ENCODE data around the gene GSTA5.
"Not testable (repeated sequence)": the region's sequence is repeated elsewhere in the genome, so short reads cannot be mapped to it uniquely, and the experiment has no call there.

GSTA5 gene

DNA sequence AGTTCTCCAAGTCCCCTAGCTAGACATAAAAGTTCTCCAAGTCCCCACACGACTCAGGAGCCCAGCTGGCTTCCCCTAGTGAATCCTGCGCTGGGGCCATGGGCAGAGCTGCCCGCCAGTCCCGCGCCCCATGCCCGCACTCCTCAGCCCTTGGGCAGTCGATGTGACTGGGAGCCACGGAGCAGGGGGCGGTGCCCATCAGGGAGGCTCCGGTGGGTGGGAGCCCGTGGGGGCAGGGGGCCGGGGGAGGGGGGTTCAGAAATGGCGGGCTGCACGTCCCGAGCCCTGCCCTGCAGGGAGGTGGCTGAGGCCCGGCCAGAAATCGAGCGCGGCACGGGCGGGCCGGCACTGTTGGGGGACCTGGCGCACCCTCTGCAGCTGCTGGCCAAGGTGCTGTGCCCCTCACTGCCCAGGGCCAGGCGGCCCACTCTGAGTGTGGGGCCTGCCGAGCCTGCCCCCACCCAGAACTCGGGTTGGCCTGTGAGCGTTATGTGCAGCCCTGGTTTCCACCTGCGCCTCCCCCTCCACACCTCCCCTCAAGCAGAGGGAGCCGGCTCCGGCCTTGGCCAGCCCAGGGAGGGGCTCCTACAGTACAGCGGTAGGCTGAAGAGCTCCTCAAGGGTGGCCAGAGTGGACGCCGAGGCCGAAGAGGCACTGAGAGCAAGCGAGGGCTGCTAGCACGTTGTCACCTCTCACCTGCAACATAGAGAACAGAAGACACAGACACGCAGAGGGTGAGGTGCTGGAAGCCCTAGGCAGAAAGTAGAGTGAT lies 11.4 kb downstream of the GSTA5 start:
- no peak for DNase-seq (ENCODE audit: low read depth)
- TF ChIP-seq, protein P1, sequence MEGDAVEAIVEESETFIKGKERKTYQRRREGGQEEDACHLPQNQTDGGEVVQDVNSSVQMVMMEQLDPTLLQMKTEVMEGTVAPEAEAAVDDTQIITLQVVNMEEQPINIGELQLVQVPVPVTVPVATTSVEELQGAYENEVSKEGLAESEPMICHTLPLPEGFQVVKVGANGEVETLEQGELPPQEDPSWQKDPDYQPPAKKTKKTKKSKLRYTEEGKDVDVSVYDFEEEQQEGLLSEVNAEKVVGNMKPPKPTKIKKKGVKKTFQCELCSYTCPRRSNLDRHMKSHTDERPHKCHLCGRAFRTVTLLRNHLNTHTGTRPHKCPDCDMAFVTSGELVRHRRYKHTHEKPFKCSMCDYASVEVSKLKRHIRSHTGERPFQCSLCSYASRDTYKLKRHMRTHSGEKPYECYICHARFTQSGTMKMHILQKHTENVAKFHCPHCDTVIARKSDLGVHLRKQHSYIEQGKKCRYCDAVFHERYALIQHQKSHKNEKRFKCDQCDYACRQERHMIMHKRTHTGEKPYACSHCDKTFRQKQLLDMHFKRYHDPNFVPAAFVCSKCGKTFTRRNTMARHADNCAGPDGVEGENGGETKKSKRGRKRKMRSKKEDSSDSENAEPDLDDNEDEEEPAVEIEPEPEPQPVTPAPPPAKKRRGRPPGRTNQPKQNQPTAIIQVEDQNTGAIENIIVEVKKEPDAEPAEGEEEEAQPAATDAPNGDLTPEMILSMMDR (IDR thresholded peaks at IDR 0.05; ENCODE audit: low read depth, low read length, missing control alignments): no peak
- no peak overlapping the region for H3K4me3 ChIP-seq (ENCODE audit: low read depth, low read length)
- in situ Hi-C loops (cut with HindIII; ENCODE audit: low sequenced_read_pairs): no loop called here

DNA sequence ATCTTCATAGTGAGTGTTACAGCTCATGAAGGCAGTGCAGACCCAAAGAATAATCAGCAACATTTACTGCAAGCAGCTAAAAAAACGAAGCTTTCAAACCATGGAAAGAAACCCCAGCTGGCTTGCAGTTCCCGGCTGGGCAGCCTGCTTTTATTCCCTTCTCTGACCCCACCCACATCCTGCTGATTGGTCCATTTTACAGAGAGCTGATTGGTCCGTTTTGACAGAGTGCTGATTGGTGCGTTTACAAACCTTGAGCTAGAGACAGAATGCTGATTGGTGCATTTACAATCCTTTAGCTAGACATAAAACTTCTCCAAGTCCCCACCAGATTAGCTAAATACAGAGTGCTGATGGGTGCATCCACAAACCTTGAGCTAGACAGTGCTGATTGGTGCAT lies 12.0 kb downstream of the GSTA5 start:
- H3K4me3 ChIP-seq (ENCODE audit: low read depth, low read length); in situ Hi-C loops (cut with HindIII; ENCODE audit: low sequenced_read_pairs); DNase-seq (ENCODE audit: low read depth): not testable (repeated sequence)

DNA sequence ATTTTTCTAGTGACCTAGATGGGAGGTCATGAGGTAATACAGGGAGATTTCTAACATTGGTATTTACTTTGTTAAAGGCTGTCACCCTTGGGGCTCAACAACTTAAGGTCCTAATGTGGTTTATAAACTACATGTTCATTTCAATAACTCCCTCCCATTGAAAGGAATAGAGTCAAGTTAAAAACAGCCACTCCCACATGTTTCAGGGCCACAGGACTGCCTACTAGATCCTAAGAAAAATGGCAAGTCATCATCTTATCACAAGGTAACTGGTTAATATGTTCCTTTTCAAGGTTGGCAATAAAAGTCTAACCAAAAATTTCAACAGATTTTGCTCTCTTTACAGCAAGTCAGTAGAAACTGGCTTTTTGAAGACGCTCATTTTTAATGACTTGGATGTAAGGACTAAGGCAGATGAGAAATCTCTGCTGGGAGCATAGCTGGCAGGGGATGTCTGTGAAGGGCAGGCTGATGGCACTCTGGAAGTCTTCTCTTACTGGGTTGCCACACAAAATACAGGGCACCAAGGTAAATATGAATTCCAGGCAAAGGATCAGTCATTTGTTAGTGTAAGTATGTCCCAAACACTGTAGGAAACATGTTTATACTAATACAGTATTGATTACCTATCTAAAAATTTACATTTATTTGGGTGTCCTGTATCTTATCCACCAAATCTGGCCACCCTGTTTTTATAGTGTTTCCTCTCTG lies 13.4 kb downstream of the GSTA5 start:
- DNase-seq (ENCODE audit: low read depth); H3K4me3 ChIP-seq (ENCODE audit: low read depth, low read length); in situ Hi-C loops (cut with HindIII; ENCODE audit: low sequenced_read_pairs): not testable (repeated sequence)

DNA sequence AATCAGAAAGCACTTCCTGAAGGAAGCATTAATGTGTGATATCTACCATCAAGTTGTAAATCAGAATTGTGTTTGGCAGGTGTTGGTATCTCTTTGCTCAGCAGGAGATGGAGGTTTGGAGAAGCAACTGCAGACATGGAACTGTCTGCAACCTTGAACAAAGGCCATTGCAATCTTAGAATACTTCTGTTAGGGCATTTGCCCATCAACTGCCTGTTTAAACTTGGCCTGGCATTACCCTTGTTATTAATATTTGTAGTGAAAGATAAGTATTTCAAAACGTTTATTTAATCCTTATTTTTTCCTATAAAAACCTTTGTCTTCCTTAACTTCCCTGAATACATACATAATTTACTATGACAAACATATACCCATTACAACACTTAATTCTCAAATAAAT lies 14.1 kb downstream of the GSTA5 start:
- TF ChIP-seq, protein P1 (IDR thresholded peaks at IDR 0.05; ENCODE audit: low read depth, low read length, missing control alignments): no peak

DNA sequence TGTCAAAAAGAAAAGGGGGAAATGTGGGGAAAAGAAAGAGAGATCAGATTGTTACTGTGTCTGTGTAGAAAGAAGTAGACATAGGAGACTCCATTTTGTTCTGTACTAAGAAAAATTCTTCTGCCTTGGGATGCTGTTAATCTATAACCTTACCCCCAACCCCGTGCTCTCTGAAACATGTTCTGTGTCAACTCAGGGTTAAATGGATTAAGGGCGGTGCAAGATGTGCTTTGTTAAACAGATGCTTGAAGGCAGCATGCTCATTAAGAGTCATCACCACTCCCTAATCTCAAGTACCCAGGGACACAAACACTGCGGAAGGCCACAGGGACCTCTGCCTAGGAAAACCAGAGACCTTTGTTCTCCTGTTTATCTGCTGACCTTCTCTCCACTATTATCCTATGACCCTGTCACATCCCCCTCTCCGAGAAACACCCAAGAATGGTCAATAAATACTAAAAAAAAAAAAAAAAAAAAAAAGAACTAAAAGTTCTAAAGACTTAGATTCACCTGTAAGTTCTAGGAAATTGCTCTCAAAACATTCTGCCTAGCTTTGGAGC lies 14.6 kb downstream of the GSTA5 start:
- H3K4me3 ChIP-seq (ENCODE audit: low read depth, low read length); in situ Hi-C loops (cut with HindIII; ENCODE audit: low sequenced_read_pairs); DNase-seq (ENCODE audit: low read depth): not testable (repeated sequence)

More for the DNA sequence above, 14.1 kb downstream of the GSTA5 start:
- no peak overlapping the region for H3K4me3 ChIP-seq (ENCODE audit: low read depth, low read length)
- in situ Hi-C loops (cut with HindIII; ENCODE audit: low sequenced_read_pairs): no loop called here
- DNase-seq (ENCODE audit: low read depth): no peak

DNA sequence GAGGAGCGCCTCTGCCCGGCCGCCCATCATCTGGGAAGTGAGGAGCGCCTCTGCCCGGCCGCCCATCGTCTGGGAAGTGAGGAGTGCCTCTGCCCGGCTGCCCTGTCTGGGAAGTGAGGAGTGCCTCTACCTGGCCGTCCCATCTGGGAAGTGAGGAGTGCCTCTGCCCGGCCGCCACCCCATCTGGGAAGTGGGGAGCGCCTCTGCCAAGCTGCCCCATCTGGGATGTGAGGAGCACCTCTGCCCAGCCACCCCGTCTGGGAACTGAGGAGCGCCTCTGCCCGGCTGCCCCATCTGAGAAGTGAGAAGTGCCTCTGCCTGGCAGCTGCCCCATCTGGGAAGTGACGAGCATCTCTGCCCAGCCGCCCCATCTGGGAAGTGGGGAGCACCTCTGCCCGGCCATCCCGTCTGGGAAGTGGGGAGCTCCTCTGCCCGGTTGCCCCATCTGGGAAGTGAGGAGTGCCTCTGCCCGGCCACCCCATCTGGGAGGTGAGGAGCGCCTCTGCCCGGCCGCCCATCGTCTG lies 15.3 kb downstream of the GSTA5 start:
- H3K4me3 ChIP-seq (ENCODE audit: low read depth, low read length); DNase-seq (ENCODE audit: low read depth); in situ Hi-C loops (cut with HindIII; ENCODE audit: low sequenced_read_pairs): not testable (repeated sequence)

DNA sequence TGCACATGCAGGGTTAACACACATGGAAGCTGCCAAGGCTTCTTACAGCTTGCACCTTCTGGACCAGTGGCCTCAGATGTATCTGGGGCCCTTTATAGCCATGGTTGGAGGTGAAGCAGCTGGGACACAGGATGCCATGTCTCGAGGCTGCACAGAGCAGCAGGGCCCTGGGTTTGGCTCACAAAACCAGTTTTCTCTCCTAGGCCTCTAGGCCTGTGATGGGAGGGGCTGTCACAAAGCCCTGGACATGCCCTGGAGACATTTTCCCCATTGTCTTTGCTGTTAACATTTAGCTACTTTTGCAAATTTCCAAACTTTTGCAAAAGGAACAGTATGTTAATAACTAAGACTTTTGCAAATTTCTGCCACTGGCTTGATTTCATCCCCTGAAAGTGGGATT lies 18.8 kb downstream of the GSTA5 start:
- in situ Hi-C loops (cut with HindIII; ENCODE audit: low sequenced_read_pairs): no loop called here
- H3K4me3 ChIP-seq (ENCODE audit: low read depth, low read length): no peak overlapping the region
- TF ChIP-seq, protein P1 (IDR thresholded peaks at IDR 0.05; ENCODE audit: low read depth, low read length, missing control alignments): no peak
- no peak for DNase-seq (ENCODE audit: low read depth)

DNA sequence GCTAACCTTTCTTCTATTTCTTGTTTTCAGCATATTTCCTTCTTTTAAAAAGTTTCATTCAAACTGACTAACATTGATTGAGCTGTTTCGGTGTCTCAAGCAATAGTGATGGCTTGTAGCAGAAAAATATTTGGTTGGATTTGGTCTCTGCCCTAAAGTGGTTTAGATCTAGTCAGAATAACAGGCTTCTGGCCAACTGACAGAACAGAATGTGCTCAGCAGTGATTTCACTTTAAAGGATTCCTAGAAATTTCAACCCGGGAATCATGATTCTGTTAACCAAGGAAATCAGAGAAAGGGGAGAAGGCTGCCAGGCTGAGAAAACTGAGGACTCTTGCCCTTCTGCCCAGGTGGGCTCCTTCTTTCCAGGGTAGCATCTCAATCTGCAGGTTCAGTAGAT lies 20.4 kb downstream of the GSTA5 start:
- TF ChIP-seq, protein P1 (IDR thresholded peaks at IDR 0.05; ENCODE audit: low read depth, low read length, missing control alignments): no peak
- in situ Hi-C loops (cut with HindIII; ENCODE audit: low sequenced_read_pairs): no loop called here
- H3K4me3 ChIP-seq (ENCODE audit: low read depth, low read length): no peak overlapping the region
- DNase-seq (ENCODE audit: low read depth): no peak

All from astrocyte of the cerebellum (primary cell).